GM18858 (cell line): ENCODE measurements around the gene PIWIL4.
"Not testable (repeated sequence)": the region's sequence is repeated elsewhere in the genome, so short reads cannot be mapped to it uniquely, and the experiment has no call there.

Experiments
- ATAC-seq: cut with Tn5 transposase; IDR thresholded peaks from one replicate; pipeline ENCODE4 v1.9.1; 2021; ENCODE audit not compliant: unreplicated experiment

The PIWIL4 gene

DNA sequence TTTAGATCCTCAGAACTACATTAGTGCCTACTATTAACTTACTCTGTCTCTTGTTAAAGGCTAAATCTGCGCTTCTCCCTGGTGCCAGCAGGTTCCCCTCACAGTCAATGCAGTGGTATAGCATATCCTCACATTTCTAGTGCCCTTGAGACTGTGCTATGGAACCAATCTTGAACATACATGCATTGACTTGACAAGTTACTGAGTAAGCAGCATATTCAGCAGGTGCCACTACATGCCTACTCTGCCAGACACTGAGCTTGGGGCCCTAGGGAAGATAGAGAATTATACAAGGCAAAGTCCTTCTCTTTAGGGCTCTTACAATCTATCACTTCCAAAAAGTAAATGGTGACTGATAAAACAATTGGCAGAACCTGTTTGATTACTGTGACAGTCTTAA, 20.3 kb upstream of the PIWIL4 start:
- ATAC-seq = no peak

DNA sequence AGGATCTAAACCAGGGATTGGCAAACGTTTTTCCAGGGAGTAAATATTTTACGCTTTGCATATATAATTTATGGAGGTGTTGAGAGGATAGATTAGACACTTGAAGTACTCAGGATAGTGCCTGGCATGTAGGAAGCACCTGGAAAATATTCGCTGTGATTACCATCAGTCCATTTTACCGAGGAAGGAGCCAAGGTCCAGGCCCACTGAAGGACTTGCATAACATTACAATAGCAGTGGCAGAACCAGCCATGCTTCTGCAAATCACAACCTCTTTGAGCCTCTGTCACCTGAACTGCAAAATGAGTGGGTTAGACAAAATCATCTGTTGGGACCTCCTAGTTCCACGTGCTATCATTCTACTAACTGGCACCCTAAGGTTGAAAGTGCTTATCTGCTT, 18.0 kb upstream of the PIWIL4 start:
- no peak for ATAC-seq

DNA sequence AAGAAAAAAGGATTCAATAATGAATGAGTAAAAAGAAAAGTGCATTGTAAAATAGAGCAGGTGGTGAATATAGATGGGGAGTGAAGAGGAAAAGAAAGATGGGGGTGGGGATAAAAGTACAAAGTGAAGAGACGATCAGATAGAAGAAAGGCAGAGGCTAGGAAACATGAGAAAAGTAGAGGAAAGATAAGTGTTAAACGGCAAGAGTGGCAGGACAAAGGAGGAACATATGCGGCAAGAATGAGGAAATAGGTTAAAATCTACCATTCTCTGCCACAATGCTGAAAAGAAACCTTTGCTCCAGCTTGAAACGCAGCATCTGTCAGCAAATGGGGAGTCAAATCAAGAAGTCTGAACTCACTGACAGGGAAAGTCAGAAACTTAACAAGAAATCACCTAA, 16.7 kb upstream of the PIWIL4 start:
- ATAC-seq = no peak

DNA sequence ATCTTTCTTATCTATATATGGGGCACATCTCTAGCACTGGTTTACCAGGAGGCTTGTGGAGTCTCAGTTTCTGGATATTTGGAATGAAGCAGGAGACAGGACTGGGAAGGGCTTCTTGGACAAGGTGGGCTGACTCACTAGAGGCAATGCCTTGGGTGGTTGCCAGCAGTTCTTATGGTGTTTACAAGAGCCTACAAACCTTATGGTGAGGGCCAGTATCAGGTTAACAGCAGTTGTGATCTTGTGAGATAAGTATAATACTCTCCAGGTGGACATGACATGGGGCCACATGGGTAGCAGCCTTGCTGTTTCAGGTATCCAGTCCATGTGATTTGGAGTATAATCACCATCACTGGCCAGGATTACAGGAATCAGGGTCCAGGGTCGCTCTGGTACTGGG, 13.2 kb upstream of the PIWIL4 start:
- no peak for ATAC-seq

DNA sequence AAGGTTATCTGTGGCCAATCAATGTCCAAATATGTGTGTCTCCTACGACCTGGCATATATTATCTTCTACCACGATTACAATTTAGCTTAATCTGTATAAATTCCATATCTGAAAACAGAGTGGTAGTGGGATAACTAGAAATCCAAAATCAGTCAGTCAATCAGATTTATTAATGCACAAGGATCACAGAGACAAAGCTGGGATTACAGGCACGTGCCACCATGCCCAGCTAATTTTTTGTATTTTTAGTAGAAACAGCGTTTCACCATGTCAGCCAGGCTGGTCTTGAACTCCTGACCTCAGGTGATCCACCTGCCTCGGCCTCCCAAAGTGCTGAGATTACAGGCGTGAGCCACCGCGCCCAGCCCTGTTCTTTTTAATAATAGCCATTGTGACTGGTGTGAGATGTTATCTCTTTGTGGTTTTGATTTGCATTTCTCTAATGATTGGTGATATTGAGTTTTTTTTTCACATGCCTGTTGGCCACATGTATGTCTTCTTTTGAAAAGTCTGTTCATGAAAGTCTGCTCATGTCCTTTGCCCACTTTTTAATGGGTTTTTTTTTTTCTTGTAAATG, 11.3 kb upstream of the PIWIL4 start:
- not testable (repeated sequence) for ATAC-seq

DNA sequence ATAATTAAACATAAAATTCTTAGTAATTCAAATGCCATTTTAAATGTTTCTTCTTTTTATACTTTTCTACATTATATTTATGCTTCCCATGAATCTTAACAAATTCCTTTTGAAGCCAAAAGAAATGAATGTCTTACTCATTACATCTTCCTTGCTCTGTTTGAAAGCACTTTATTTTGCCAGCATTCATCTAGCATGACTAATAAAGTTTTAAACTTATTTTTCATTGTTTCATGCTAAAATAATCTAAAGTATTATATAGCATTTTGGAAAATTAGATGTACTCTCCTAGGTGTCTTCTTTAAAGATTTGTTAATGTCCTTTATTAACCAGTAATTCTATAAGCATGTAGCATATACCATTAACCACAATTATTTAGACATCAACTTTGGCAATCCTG, 9.7 kb upstream of the PIWIL4 start:
- ATAC-seq = no peak

DNA sequence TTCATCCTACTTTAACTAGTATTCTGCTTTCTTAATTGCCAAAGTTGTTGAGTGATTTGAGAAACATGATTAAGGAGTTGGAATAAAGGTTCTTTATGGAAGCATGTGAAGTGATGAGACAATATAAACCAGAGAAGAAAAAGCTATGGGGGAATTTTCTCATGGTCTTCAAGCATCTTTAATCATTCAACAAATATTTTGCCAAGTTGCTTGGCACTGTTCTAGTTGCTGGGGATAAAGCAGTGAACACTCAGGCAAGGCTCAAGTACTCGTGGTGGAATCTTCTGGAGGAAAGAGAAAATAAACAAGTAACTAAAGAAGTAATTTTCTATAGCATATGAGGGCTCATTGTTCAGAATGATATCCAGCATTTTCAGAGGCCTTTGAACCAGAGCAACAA, 9.2 kb upstream of the PIWIL4 start:
- no peak for ATAC-seq

DNA sequence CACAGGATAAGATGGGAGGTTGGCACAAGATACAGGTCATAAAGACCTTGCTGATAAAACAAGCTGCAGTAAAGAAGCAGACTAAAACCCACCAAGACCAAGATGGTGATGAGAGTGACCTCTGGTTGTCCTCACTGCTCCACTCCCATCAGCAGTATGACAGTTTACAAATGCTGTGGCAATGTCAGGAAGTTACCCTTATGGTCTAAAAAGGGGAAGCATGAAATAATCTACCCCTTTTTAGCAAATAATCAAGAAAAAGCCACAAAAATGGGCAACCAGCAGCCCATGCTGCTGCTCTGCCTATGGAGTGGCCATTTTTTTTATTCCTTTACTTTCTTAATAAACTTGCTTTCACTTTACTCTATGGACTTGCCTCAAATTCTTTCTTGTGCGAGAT, 8.7 kb upstream of the PIWIL4 start:
- ATAC-seq = no peak

DNA sequence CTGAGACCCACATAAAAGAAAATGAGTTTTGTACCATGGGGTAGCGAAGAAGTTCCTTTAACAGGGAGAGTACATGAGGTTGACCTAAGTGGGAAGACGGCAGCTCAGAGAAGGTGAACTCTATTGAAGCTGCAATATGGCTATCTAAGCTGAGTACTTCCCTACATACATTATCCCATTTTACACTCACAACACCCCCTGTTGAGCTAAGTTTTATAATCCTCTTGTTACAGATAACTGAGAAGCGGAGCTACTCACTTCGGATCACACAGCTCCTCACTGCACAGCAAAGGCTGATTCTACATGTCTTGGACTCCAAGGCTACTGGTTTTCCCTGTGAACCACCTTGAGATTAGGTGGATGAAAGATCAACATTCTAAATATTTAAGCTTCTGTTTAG, 8.2 kb upstream of the PIWIL4 start:
- no peak for ATAC-seq

DNA sequence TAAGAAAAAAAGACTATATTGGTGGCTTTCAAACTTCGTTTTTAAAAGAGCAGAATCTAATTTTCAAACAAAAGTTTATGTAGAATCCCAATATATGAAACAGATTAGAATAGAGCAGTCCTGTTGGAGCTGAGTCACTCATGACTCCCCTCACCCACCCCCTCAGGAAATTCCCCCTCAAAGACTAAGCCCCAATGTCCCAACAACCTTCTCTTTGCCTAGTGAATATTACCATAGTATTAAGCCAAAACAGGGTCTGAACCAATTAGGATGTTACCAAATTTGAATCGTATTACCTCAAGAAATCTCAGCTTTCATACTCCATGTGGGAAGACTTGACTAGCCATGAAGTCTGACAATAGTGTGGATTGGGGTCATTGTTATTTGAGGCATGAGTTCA, 7.8 kb upstream of the PIWIL4 start:
- ATAC-seq = no peak

DNA sequence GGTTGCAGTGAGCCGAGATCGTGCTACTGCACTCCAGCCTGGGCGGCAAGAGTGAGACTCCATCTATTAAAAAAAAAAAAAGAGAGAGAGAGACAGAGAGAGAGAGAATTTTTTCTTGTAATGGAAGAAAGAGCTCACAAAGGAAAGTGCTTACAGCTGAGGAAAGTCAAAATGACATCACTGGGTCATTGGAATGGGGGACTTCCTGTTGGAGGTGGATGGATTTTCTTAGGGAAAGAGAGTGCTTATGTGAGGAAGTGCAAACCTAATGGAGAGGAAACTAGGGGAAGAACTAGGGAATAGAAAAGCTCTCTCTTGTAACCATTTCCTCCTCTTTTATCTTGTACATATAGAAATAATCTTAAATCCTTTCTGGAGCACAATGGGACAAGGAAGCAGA, 6.3 kb upstream of the PIWIL4 start:
- ATAC-seq = no peak

DNA sequence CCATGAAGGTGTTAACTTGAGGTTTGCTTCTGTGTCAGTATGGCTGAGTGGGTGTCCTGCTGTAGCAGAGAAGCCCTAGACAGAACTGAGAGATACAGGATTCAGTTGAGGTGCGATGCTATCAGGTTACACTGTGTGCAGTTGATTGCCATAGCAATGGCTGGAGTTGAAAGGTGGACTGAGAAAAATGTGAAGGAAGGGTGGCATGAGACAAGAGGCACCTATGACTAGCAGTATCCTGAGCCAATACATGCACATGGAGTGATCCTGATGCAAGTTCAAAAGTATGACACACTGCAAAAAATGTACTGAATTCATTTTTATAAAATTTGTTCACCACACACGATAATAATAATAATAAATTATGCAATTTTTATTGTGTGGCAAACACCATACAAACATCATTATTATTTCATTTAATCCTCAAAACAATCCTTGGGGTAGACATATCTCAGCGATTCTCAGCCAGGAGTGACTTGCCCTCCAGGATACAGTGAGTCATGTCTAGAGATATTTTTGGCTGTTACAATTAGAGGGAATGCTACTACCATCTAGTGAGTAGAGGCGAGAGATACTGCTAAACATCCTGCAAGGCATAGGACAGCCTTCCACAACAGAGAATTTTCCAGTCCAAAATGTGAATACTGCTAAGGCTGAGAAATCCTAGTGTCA, 3.9 kb upstream of the PIWIL4 start:
- no peak for ATAC-seq

DNA sequence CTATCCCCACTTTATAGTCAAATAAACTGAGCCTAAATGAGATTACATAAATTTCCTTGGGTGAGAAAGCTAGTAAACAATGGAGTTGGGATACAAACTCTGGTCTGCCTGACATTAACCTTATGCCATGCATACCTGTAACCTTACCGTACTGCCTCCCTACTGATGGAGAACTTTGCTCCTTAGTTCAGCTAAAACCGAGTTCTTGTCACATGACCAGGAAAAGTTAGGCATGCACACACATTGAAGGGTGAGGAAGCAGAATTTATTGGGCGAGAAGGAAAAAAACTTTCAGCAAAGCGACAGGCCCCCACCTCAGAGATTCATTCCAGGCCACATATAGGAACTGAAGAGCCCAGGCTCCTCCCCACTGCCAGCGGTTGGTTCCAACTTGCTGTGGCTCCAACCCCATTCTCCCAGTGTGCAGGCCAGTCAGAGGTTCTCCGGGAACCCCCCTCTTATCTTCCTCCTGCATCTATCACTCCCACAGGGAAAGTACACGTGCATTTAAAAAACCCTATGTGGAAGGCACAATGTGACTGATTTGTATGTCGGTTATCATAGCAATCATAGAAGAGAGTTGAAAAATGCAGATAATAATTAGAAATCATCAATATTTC, 3.2 kb upstream of the PIWIL4 start:
- ATAC-seq = no peak

DNA sequence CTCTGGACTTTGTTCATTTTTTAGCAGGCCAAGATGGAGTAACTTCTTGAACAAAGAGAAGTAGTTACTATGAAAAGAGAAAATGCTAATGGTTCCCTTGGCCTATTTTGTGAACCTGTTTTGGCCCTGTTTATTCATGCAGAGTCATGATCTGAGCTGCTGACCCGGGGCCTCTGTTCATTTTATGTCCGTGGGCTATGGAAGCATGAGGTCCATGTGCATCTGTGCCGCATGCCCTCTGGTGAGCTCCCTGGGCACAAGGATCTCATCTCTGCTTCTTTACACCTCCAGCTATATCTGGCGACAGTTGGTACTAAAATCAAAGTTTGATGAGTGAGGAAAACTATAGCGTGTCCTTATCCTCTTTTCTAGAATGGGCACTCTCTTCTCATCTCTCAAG, 1.0 kb downstream of the PIWIL4 start:
- no peak for ATAC-seq

DNA sequence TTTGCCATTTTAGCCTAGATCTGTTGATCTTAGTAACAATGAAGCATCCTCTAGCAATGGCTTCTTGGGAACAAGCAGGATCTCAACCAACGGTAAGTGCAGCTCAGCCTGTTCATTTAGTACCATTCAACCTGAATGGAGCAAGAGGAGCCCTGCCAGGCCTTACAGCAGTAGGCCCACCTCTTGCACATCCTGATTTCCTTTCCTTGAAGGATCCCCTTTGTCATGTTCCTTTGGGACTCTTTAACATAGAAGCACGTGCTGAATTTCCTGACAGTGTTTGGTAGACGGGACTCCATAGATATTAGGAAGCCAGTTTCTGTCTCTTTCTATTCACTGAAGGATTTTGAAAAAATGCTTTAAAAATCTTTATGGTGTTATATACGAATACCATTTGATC, 1.5 kb downstream of the PIWIL4 start:
- ATAC-seq = no peak

DNA sequence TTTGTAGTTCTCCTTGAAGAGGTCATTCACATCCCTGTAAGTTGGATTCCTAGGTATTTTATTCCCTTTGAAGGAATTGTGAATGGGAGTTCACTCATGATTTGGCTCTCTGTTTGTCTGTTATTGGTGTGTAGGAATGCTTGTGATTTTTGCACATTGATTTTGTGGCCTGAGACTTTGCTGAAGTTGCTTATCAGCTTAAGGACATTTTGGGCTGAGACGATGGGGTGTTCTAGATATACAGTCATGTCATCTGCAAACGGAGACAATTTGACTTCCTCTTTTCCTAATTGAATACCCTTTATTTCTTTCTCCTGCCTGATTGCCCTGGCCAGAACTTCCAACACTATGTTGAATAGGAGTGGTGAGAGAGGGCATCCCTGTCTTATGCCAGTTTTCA, 5.8 kb downstream of the PIWIL4 start:
- not testable (repeated sequence) for ATAC-seq

DNA sequence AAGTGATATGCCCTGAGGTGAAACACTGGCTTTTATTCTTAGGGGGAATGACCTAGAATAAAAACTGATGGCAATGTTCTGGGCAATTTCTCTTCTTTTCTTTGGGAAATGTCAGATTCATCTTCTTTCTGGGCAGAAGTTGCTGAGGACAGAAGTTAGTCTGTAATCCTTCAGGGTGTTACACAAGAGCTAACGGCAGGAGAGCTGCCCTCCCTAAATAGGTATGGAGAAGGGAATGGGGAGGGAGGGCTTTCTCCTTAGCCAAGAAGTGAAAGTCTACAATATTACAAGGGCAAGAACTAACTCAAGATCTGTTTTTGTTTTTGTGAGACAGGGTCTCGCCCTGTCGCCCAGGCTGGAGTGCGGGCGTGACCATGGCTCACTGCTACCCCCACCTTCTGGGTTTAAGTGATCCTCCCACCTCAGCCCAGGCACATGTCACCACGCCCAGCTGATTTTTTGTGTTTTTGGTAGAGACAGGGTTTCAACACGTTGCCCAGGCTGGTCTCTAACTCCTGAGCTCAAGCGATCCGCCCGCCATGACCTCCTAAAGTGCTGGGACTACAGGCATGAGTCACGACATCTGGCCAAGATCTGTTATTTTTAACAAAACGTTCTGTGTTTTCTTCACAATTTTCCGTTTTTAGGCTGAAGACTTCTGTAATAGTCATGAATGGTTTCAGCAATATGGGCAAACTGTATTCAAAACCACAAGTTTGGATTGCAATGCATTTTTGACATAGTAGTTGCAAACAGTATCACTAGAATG, 7.2 kb downstream of the PIWIL4 start:
- ATAC-seq = no peak

DNA sequence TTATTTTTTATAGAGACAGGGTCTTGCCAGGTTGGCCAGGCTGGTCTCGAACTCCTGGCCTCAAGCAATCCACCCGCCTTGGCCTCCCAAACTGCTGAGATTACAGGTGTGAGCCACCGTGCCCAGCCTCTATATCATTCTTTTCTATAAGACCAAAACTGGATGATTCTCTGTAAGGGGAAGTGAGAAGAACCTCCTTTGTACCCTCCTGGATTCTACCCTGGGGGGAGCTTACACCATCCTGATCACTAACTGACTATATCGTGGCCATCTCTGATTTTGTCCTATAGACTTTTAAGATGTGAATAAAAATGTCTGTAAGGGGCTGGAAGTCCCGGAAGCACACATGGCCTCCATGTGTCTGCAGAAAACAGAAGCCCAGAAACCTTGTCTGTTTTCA, 9.1 kb downstream of the PIWIL4 start:
- ATAC-seq = no peak

DNA sequence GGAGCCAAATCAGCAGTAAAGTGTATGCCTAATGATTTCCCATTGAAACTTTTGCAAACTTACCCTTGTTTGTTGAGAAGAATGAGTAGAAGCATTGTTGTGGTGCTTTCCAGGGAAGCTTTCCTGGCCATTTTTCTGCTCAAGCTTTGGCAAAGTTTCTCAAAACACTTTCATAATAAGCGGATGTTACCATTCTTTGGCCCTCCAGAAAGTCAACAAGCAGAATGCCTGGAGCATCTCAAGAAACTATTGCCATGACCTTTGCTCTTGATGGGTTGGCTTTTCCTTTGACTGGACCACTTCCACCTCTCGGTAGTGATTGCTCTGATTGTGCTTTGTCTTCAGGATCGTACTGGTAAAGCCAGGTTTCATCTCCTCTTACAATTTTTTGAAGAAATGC, 10.7 kb downstream of the PIWIL4 start:
- ATAC-seq = no peak

DNA sequence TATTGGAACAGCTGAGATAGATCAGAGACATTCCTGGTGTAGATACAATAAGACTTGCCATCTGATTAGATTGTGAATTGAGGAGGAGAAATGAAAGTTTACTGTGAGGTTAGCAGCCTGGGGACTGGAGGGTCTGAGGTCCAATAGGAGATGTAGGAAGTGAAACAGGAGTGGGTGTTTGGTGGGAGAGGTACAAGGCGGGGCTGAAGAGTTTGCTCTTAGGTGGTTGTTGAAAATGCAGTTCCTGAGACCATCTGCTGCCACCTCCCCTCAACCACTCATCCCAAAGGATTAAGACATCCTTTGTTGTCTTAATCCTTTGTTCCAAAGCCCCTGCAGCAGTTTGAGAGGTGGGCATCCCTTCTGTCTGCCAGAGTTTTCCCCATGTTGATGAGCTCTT, 14.8 kb downstream of the PIWIL4 start:
- ATAC-seq = peak; percentile 67

DNA sequence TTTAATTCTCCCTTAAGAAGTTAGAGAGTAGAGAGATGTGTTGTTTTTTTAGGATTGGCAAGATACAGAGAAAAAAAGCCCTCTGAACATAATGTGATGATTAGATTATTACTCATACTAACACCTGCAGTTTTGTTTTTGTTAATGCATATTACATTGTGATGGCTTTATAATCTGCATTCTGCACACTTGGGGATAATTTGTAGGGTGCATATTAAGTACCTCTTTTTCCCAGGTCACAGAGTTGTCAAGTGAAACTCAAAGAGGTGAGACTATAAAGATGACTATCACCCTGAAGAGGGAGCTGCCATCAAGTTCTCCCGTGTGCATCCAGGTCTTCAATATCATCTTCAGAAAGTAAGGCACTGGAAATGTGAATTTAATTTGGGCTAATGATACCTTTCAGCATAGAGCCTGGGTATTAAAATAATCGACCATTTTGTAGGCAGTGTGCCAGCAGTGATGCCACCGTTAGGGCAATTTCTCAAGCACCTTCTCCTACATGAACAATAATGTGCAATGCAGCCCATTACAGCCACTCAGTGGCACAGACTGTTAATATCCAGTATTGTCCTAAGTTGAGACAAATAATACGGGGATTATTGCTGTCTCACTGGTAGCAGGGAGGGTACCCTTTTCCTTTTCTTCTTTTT, 16.2 kb downstream of the PIWIL4 start:
- ATAC-seq = no peak
